ENCODE data around the gene SETBP1. TPM values are rescaled to one million over a fixed set of nuclear protein-coding genes. Genes with fewer than 3 reads are reported as not detected.

SETBP1 gene
- total and polyA plus RNA-seq, 2 of the 13 experiments (the other 11 are each of a cell fraction or from before 2014, with no cell fraction given) = 0.18 to 0.65 TPM

- CTCF ChIA-PET (ENCODE audit: low intra/inter-chr PET ratio, low total read pairs) = no interaction called here
- Histone ChIP-seq H3K4me3 (replicated peaks in 1 of 3; ENCODE audit: insufficient read depth in 1 of 3, low read depth in 2 of 3, low read length in 3 of 3) (no peak overlapping the region), H3K4me2 (ENCODE audit: low read depth, low read length) (no peak overlapping the region), H3K9me3 (ENCODE audit: low read length) (no peaks in the 10 kb centered on the region), H3K9ac (ENCODE audit: insufficient read depth, low read depth, low read length) (no peak overlapping the region), H3K27ac (ENCODE audit: extremely low read length, insufficient read depth, low read length) (no peak overlapping the region), H3K36me3 (replicated peaks in 1 of 2; ENCODE audit: control insufficient read depth in 1 of 2, insufficient read depth in 2 of 2, low read length in 2 of 2) (no peaks in the 10 kb centered on the region), H3K79me2 (ENCODE audit: insufficient read depth, low read length) (no peaks in the 10 kb centered on the region), H4K20me1 (ENCODE audit: insufficient read depth, low read length) (no peaks in the 10 kb centered on the region), H3K27me3 (ENCODE audit: control insufficient read depth in 1 of 2, insufficient read depth in 2 of 2, low read length in 2 of 2) (peaks cover 0 to under 1% of the 10 kb centered on the region in 2 experiments; a peak in 1 of 5 replicates), H2AFZ (ENCODE audit: low read length) (no peak overlapping the region), H3K4me1 (ENCODE audit: insufficient read depth, low read length) (no peaks in the 10 kb centered on the region)
- FAIRE-seq (no peak), ATAC-seq (no peak), DNase-seq (ENCODE audit: low spot score) (no peak)
- intact Hi-C loops (cut with micrococcal nuclease; ENCODE audit: unreplicated experiment) (no loop called here), in situ Hi-C loops (cut with HindIII; ENCODE audit: extremely low pct_ligation_motif_present, low pct_unique_long_range_greater_than_20kb) (no loop called here)
- no TSS peak for BruUV-seq (replicated peaks)
- WGBS (ENCODE audit: low lambda C conversion rate) = 82% methylated on average over 3 of the region's 3 CpGs
- POLR2A ChIA-PET = no interaction called here
- TF ChIP-seq ZFP36L1 (CRISPR knock-in tag; IDR thresholded peaks at IDR 0.05) (no peak), PPARG (CRISPR knock-in tag; conservative IDR thresholded peaks at IDR 0.05) (no peak)
Observed at GRCh38 chr18:44862112-44862511, 181.4 kb downstream of the SETBP1 start.

- ChIA-PET CTCF (ENCODE audit: low intra/inter-chr PET ratio, low total read pairs) (no interaction called here), POLR2A (no interaction called here)
- ATAC-seq (no peak), FAIRE-seq (no peak), DNase-seq (ENCODE audit: low spot score) (no peak)
- in situ Hi-C loops (cut with HindIII; ENCODE audit: extremely low pct_ligation_motif_present, low pct_unique_long_range_greater_than_20kb) = no loop called here
- Histone ChIP-seq H3K4me2 (ENCODE audit: low read depth, low read length) (no peak overlapping the region), H3K27ac (ENCODE audit: extremely low read length, insufficient read depth, low read length) (no peak overlapping the region), H3K79me2 (ENCODE audit: insufficient read depth, low read length) (no peaks in the 10 kb centered on the region), H2AFZ (ENCODE audit: low read length) (no peak overlapping the region), H3K36me3 (replicated peaks in 1 of 2; ENCODE audit: control insufficient read depth in 1 of 2, insufficient read depth in 2 of 2, low read length in 2 of 2) (no peaks in the 10 kb centered on the region), H3K27me3 (ENCODE audit: control insufficient read depth in 1 of 2, insufficient read depth in 2 of 2, low read length in 2 of 2) (peaks cover 0 to 2% of the 10 kb centered on the region in 2 experiments; a peak in 1 of 5 replicates), H3K9me3 (ENCODE audit: low read length) (no peaks in the 10 kb centered on the region), H3K9ac (ENCODE audit: insufficient read depth, low read depth, low read length) (no peak overlapping the region), H3K4me3 (replicated peaks in 1 of 3; ENCODE audit: insufficient read depth in 1 of 3, low read depth in 2 of 3, low read length in 3 of 3) (no peak overlapping the region), H3K4me1 (ENCODE audit: insufficient read depth, low read length) (no peaks in the 10 kb centered on the region), H4K20me1 (ENCODE audit: insufficient read depth, low read length) (no peaks in the 10 kb centered on the region)
- intact Hi-C loops (cut with micrococcal nuclease; ENCODE audit: unreplicated experiment) = no loop called here
- WGBS (ENCODE audit: low lambda C conversion rate) = 42% methylated on average over 1 of the region's 1 CpG
- BruUV-seq (replicated peaks) = no TSS peak
- no peak for TF ChIP-seq FIP1L1 (IDR thresholded peaks at IDR 0.05; ENCODE audit: borderline replicate concordance, insufficient read depth, low read depth, low read length)
- TF ChIP-seq NR0B2 (CRISPR knock-in tag; IDR thresholded peaks at IDR 0.05) = no peak
- no peak for TF ChIP-seq XRCC5 (optimal IDR thresholded peaks at IDR 0.05; ENCODE audit: low read length)
- TF ChIP-seq FOXO1 (CRISPR knock-in tag; IDR thresholded peaks at IDR 0.05) = no peak
- TF ChIP-seq FOXP4 (CRISPR knock-in tag; IDR thresholded peaks at IDR 0.05) = no peak
- TF ChIP-seq ELF1 (CRISPR knock-in tag; IDR thresholded peaks at IDR 0.05) = no peak
- no peak for TF ChIP-seq AFF4 (CRISPR knock-in tag; IDR thresholded peaks at IDR 0.05)
- TF ChIP-seq HHEX (CRISPR knock-in tag; IDR thresholded peaks at IDR 0.05) = no peak
Observed at GRCh38 chr18:44866103-44866502, 185.4 kb downstream of the SETBP1 start.
